ENCODE data around the gene D2HGDH.
"Not testable (repeated sequence)": the region's sequence is repeated elsewhere in the genome, so short reads cannot be mapped to it uniquely, and the experiment has no call there.

Gene D2HGDH

GRCh38 chr2:241793385-241793784 is 59.0 kb downstream of the D2HGDH start:
- DNase-seq (ENCODE audit: low read depth, low spot score), result no peak

GRCh38 chr2:241794250-241794823 is 59.9 kb downstream of the D2HGDH start:
- no peak for DNase-seq (ENCODE audit: low read depth, low spot score)

- no peak for DNase-seq (ENCODE audit: low read depth, low spot score)
These were observed 60.9 kb downstream of the D2HGDH start for GRCh38 chr2:241795021-241795999.

GRCh38 chr2:241796209-241796608 is 61.8 kb downstream of the D2HGDH start:
- no peak for DNase-seq (ENCODE audit: low read depth, low spot score)

GRCh38 chr2:241796610-241797138 is 62.2 kb downstream of the D2HGDH start:
- DNase-seq (ENCODE audit: low read depth, low spot score), result no peak

- no peak for DNase-seq (ENCODE audit: low read depth, low spot score)
These were observed 63.1 kb downstream of the D2HGDH start for GRCh38 chr2:241797441-241798080.

GRCh38 chr2:241798081-241798630 is 63.7 kb downstream of the D2HGDH start:
- DNase-seq (ENCODE audit: low read depth, low spot score), result no peak

GRCh38 chr2:241798631-241799521 is 64.4 kb downstream of the D2HGDH start:
- DNase-seq (ENCODE audit: low read depth, low spot score), result no peak

- no peak for DNase-seq (ENCODE audit: low read depth, low spot score)
These were observed 65.2 kb downstream of the D2HGDH start for GRCh38 chr2:241799522-241800197.

GRCh38 chr2:241800198-241800903 is 65.9 kb downstream of the D2HGDH start:
- DNase-seq (ENCODE audit: low read depth, low spot score), result not testable (repeated sequence)

GRCh38 chr2:241801611-241802420 is 67.4 kb downstream of the D2HGDH start:
- DNase-seq (ENCODE audit: low read depth, low spot score), result no peak

- DNase-seq (ENCODE audit: low read depth, low spot score), result no peak
These were observed 68.2 kb downstream of the D2HGDH start for GRCh38 chr2:241802421-241803318.

GRCh38 chr2:241803387-241804325 is 69.2 kb downstream of the D2HGDH start:
- no peak for DNase-seq (ENCODE audit: low read depth, low spot score)

- DNase-seq (ENCODE audit: low read depth, low spot score), result no peak
These were observed 70.1 kb downstream of the D2HGDH start for GRCh38 chr2:241804326-241805229.

- not testable (repeated sequence) for DNase-seq (ENCODE audit: low read depth, low spot score)
These were observed 71.8 kb downstream of the D2HGDH start for GRCh38 chr2:241806217-241806616.

All from smooth muscle cell of the brain vasculature (primary cell).